ENCODE data around the gene CSNK2B.

The CSNK2B gene

DNA sequence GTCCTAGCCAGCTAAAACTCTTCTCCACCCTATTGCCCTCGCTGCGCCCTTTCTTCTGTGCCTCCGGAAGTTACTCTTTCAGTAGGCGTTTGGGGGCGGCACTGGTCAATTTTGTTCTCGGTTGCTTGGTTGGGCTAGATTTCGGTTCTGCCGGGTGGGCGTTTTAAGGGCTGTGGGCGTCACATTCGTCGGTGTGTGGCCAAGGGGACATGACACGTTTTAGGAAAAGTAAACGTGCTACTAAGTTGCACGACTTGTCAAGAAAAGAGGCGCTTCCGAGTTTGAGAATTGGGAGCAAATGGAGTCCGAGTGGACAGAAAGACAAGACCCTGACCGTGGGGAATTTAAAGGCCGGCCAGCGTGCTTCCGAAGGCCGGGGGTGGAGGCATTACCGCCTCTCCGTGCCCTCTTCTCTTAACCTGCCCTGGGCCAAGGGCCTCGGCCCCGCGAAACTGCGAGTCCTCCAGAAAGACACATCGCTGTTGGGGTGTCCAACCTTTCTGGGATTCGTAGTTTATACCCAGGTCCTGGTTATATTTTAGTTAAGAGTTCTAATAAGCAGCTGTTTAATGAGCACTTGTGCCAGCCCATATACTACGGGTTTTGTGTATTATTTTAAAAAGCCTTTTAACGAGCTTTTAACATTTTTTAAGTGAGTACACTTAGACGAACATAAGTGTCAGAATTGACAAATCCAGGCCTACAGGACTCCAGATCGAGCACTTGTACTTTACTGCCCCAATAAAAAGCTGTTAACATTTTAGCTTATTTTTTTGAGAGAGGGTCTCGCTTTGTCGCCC is 12.8 kb upstream of the CSNK2B start:
- H3K27ac Mint-ChIP-seq, result peak overlapping the region; percentile 99
- DNase-seq (ENCODE audit: low spot score in 2 of 2) (no peak), ATAC-seq (peak; percentile 77)
- peaks cover 55% of the 10 kb centered on the region for H3K4me1 Mint-ChIP-seq
- H3K36me3 Mint-ChIP-seq, result peaks cover 85% of the 10 kb centered on the region
- H3K4me3 Mint-ChIP-seq, result peak overlapping the region; percentile 96
- no peaks in the 10 kb centered on the region for H3K9me3 Mint-ChIP-seq

DNA sequence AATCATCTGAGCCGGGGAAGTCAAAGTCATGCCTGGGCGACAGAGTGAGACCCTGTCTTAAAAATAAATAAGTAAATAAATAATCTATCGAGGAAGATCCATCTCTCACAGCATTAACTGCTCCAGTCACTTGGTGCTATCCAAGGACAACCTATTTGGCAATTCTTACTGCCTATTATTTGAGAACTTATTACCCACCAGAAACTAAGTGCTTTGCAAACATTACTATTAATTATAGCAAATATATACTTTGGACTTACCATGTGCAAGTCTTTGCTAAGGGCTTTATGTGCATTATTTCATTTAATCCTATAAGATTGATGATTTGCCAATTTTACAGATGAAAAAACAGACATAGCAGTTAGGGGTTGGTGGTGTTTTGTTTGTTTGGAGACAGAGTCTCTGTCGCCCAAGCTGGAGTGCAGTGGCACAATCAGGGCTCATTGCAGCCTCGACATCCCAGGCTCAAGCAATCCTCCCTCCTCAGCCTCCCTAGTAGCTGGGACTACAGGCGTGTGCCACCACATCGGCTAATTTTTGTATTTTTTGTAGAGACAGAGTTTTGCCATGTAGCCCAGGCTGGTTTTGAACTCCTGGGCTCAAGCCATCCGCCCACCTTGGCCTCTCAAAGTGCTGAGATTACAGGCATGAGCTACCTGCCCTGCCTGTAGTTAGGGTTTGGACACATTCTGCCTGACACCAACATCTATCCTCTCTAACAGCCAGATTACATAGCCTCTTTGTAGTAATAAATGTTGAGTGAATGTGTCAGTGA is 11.1 kb upstream of the CSNK2B start:
- Mint-ChIP-seq H3K27ac (no peak overlapping the region), H3K4me3 (no peak overlapping the region), H3K4me1 (peaks cover 65% of the 10 kb centered on the region), H3K9me3 (no peaks in the 10 kb centered on the region), H3K36me3 (peaks cover 83% of the 10 kb centered on the region)
- DNase-seq (ENCODE audit: low spot score in 2 of 2), result no peak
- ATAC-seq, result no peak

DNA sequence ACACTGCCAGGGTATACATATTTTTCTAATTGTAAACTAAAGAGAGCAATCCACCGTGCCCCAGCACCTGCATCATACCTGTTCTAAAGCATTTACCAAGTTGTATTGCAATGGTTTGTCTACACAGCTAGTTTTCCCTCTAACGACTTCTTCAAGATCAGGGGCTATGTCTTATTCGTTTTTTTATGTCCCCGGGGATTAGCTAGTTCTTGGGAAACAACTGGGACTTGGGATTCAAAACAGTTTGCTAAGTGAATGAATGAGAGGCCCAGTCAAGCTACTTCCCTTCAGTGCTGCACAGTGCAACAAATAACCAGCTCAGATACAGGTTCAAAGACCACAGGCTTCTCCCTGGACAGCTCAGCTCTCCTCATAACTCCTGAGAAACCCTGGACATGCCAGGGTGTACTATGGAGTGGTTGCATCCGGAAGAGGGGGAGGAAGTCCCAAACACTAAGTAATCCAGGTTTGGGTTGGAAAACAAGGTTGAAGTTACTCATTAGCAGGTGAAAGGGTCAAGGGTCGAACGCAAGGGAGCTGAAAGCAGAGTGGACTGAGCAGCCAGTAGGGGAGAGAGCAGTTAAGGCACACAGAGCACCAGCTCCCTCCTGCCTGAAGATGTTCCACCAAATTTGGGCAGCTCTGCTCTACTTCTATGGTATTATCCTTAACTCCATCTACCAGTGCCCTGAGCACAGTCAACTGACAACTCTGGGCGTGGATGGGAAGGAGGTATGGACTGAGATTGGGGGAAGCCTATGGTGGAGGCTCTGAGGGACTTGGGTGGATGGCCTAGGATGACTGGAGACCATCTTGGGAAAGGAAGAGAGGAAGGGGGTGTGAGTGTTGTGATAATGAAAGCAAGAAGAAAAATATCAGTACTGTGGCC is 10.3 kb upstream of the CSNK2B start, which contains the start of gene APOM:
Gene APOM (plus strand): TSS at position 546 of the 889 bp plus-strand sequence. CDS start 73 bp downstream, at position 619.
- peaks cover 83% of the 10 kb centered on the region for H3K36me3 Mint-ChIP-seq
- ATAC-seq (no peak), DNase-seq (ENCODE audit: low spot score in 2 of 2) (no peak)
- no peaks in the 10 kb centered on the region for H3K9me3 Mint-ChIP-seq
- no peak within 1 kb of the TSS for H3K4me3 Mint-ChIP-seq
- peaks cover 60% of the 10 kb centered on the region for H3K4me1 Mint-ChIP-seq
- H3K27ac Mint-ChIP-seq, result peak within 1 kb of the TSS; percentile 94

DNA sequence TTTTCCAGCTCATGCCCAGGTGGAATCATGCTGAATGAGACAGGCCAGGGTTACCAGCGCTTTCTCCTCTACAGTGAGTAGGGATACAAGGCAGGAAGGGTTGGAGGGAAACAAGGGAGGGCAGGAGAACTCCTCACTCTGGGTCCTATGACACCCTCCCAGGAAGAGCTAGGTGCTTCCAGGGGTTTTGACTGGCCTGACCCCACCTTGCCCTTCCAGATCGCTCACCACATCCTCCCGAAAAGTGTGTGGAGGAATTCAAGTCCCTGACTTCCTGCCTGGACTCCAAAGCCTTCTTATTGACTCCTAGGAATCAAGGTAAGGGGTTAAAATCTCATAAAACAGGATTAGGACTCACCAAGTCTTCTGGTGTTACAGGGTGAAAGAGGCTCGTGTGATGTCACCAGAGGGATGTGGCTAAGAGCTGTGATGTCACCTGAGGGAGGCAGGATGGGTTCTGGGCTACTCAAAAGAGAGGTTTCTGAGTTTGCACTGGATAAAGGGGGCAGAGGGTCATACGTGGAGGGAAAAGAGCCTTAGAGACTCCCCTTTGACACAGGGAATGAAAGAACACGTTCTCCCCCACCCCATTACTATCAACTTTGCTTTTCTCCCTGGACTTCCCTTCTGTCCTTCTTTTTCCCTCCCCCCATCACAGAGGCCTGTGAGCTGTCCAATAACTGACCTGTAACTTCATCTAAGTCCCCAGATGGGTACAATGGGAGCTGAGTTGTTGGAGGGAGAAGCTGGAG is 8.3 kb upstream of the CSNK2B start:
- Mint-ChIP-seq H3K9me3 (no peaks in the 10 kb centered on the region), H3K4me3 (peak overlapping the region; percentile 95), H3K27ac (peak overlapping the region; percentile 94), H3K36me3 (peaks cover 83% of the 10 kb centered on the region), H3K4me1 (peaks cover 63% of the 10 kb centered on the region)
- DNase-seq (ENCODE audit: low spot score in 2 of 2) (no peak), ATAC-seq (peak; percentile 45)

DNA sequence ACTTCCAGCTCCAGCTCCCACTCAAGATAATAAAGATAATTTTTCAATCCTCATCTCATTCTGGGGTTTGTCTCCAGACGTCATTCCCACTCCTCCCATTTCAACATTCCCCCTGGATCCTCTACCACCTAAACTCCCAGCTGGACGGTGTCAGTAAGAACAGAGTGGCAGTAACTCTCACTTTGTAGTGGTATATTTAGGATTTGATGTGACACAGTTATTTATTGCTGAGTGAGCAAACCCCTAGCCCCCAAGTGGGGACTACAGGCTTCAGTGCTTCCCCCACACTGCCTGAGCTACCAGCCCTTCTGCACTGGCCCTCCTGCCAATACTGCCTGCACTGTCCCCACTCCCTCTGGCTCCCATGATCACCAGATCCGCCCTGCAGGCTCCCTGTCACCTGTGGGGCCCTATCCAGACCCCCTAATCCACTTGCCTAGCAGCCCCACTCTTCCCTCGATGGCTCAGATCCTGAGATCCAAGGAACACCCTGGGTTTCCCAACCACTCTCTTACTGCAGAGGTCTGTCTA is 7.7 kb upstream of the CSNK2B start:
- no peaks in the 10 kb centered on the region for H3K9me3 Mint-ChIP-seq
- no peak for DNase-seq (ENCODE audit: low spot score in 2 of 2)
- peak overlapping the region; percentile 95 for H3K4me3 Mint-ChIP-seq
- H3K36me3 Mint-ChIP-seq, result peaks cover 83% of the 10 kb centered on the region
- peaks cover 69% of the 10 kb centered on the region for H3K4me1 Mint-ChIP-seq
- H3K27ac Mint-ChIP-seq, result peak overlapping the region; percentile 94
- no peak for ATAC-seq

DNA sequence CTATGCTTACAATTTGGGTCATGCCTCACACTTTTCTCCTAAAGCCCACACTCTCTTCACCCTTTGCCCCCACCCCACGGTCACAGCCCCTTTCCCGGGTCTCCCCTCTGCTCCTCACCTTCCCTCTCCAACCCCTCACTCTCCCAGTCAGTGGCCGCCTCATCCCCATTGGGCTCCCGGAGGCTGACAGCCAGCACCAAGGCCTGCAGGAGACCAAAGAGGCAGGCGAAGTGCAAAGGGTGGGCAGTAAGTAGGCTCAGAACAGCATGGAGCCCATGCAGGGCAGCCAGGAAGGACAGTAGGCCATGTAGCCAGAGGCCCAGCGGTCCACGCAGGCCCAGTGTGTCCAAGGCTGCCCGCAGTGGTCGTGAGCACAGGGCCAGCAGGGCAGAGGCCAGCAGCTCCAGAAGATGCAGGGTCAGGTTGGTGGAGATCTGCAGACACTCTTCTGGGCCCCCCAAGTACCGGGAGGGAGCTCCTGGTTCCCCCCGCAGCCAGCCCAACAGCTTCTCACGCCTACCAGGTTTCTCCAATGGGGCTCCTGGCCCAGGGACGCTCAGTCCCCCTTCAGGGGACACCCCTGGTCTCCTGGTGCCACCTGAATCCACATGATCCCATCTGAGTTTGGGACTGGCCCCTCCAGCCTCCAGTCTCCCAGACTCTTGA is 6.8 kb upstream of the CSNK2B start:
- DNase-seq (ENCODE audit: low spot score in 2 of 2), result no peak
- Mint-ChIP-seq H3K36me3 (peaks cover 91% of the 10 kb centered on the region), H3K9me3 (no peaks in the 10 kb centered on the region)

DNA sequence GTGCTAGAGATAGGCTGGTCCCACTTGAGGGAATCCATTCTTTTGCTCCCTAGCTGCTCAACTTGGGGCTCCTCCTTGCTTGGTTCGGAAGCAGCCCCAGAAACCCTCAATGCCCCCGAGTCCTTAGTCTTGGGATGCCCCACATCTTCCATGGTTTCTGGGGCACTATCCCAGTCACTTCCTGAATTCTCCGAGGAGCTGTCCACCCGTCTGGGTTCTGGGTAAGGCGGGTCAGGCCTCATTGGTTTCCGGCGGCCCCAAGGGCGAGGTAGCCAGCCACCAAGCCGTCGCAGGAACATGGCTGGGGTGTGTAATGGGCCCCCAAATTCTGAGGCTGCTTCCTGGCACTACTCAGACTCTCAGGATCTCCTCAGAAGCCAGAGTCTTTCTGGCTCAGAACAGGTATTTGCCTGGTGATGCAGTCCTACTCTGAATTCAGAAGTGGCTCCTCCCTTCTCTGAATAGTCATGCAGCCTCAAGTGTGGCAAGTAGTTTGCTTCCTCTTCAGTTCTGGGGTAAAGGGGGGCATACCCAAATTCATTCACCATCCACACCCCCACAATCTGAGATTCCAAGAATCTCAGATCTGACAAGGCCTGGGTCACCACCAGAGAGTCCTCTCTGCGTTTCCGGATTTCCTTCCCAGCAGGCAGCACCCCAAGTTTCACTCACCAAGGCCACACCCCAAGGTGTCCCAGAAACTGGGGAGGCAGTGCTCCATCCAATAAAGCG is 6.1 kb upstream of the CSNK2B start:
- H3K4me1 Mint-ChIP-seq, result peaks cover 84% of the 10 kb centered on the region
- peak overlapping the region; percentile 95 for H3K4me3 Mint-ChIP-seq
- DNase-seq (ENCODE audit: low spot score in 2 of 2) (peak in 1 of 2 donors; percentile 57), ATAC-seq (peak; percentile 65)
- peak overlapping the region; percentile 94 for H3K27ac Mint-ChIP-seq
- H3K9me3 Mint-ChIP-seq, result no peaks in the 10 kb centered on the region
- H3K36me3 Mint-ChIP-seq, result peaks cover 98% of the 10 kb centered on the region

More for the DNA sequence above, 6.8 kb upstream of the CSNK2B start:
- H3K4me3 Mint-ChIP-seq, result peak overlapping the region; percentile 95
- no peak for ATAC-seq
- peaks cover 78% of the 10 kb centered on the region for H3K4me1 Mint-ChIP-seq
- H3K27ac Mint-ChIP-seq, result peak overlapping the region; percentile 94

DNA sequence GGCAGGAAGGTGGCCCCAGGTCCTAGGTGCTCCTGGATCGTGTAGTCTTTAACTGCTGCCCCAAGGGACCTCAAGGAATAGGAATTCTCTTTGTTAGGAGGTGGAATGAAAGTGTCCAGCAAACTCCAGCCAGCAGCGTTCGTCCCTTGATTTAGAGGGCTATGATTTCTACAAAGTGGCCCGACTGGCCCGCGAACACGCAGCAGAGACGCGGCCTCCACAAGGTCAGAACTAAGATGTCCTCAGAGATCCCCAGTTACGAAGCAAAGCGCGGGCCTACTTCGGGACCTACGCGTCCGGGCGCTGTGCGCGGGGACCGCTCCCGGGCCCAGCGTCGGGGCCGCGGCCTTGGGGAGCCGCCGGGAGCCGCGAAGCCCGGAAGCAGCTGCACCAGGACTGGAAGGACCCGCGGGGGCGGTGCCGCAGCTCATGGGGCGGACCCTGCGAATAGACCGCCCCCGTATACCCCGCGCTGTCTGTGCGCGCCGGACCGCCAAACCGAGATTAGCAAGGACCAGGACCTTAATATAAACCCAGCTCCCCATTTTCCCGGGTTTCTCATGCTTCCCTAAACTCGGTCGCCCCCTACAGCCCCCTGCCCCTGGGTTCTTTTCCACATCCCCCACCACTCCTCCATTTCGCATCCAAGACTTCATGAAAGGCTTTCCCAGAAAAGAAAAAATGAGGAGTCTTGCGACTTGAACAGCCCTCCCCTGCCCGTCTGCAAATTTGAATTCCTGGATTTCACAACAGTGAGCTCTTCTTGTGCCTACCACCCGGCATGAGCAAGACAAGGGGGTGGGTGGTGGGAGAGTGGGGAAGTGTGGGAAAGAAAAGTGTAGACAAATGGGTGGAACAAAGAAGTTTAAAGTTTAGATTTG is 5.3 kb upstream of the CSNK2B start, which contains the start of gene C6orf47:
Gene C6orf47 (minus strand): TSS at position 398 of the 881 bp plus-strand sequence. CDS start 831 bp downstream, outside the sequence.
- H3K4me1 Mint-ChIP-seq, result peaks cover 81% of the 10 kb centered on the region
- peak within 1 kb of the TSS; percentile 94 for H3K27ac Mint-ChIP-seq
- peak within 1 kb of the TSS; percentile 95 for H3K4me3 Mint-ChIP-seq
- ATAC-seq, result peak; percentile 75
- H3K36me3 Mint-ChIP-seq, result peaks cover 97% of the 10 kb centered on the region
- no peaks in the 10 kb centered on the region for H3K9me3 Mint-ChIP-seq
- peak; percentile 59 to 85 for DNase-seq (ENCODE audit: low spot score in 2 of 2)

DNA sequence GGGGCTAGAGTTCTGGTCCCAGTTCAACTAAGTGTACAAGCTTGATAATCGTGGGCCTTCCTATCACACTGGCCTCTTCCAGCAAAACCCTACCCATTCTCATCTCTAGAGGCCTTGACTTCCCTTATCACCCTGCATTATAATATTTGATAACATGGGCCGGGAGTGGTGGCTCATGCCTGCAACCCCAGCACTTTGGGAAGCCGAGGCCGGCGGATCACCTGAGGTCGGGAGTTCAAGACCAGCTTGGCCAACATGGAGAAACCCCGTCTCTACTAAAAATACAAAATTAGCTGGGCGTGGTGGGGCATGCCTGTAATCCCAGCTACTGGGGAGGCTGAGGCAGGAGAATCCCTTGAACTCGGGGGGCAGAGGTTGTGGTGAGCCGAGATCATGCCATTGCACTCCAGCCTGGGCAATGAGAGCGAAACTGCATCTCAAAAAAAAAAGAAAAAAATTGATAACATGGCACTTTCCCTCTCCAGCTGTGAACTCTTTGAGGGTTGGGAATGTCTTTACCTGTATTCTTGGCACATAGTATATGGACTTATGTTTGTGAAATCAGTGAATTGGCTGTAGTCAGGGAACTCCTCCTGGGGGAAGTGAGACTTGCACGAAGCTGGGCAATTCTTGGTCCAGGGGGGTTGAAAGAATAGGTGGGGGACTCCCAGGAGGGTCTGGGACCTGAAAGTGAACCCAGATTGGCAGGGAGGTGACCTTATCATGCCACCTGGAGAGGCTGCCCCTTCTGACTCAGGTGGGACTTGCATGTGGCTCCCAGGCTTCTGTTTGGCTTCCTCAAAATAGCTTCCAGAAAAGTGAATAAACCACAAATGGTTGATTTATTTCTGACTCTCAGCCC is 4.4 kb upstream of the CSNK2B start:
- Mint-ChIP-seq H3K36me3 (peaks cover 97% of the 10 kb centered on the region), H3K27ac (peak overlapping the region; percentile 94), H3K9me3 (no peaks in the 10 kb centered on the region), H3K4me1 (peaks cover 80% of the 10 kb centered on the region), H3K4me3 (peak overlapping the region; percentile 95)
- DNase-seq (ENCODE audit: low spot score in 2 of 2) (no peak), ATAC-seq (no peak)

DNA sequence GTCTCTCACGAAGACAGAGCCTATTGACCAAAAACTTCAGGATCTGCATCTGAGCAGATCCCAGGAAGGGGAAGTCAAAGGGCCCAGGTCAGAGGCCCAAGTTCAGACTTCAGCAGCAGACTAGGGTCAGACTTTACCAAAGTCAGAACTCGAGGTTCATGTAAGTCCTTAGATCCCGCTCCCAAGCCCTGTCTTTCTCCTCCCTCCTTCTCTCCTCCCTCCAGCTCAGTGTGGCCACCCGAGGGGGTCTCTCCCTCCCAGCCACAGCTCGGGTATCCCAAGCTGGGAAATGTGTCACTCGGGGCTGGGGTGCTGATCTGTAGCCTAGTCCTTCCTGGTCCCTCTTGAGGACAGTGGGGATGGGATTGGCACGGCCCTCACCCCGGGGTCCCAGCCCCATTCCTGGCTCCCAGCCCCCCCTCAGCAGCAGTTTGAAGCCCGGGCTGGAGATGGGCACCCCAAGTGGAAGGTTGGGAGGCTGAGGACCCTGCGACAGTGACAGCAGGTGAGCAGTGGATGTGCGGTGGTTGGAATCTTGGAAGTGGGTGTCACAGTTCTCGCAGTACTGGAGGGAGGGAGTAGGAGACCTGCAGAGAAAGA is 3.7 kb upstream of the CSNK2B start:
- peaks cover 83% of the 10 kb centered on the region for H3K4me1 Mint-ChIP-seq
- no peak for ATAC-seq
- H3K36me3 Mint-ChIP-seq, result peaks cover 97% of the 10 kb centered on the region
- peak overlapping the region; percentile 95 for H3K4me3 Mint-ChIP-seq
- no peak for DNase-seq (ENCODE audit: low spot score in 2 of 2)
- H3K9me3 Mint-ChIP-seq, result no peaks in the 10 kb centered on the region
- H3K27ac Mint-ChIP-seq, result no peak overlapping the region

DNA sequence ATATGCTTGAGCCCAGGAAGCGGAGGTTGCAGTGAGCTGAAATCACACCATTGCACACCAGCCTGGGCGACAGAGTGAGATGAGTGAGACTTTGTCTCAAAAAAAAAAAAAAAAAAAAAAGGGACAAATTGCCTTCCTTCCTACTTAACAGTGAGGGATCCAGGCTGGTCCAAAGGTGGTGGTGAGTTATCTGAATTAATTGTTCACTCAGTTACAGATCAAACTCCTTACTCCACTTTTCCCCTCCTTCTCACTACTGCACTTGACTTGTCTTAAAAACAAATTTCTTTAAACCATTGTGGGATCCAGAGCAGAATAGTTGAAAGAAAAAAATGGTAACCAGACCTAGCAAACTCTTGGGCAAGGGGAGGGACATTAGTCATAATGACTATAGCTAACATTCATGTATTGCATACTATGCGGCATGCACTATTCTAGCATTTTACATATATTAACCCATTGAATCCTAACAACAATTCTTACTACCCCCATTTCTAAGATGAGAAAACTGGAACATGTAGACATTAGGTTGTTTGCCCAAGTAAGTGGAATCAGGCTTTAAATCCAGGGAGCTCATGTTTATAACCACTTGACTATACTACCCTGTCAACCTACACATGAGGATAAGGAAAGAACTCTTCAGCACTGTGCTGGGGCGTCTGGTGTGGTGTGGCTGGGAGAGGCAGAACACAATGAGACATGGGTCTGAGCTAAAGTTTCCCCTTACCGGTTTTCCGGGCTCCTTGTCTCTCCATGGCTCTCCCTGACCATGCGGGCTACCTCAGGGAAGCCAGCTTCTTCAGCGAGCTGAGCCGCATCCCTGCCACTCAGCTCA is 2.5 kb upstream of the CSNK2B start:
- Mint-ChIP-seq H3K4me1 (peaks cover 83% of the 10 kb centered on the region), H3K36me3 (peaks cover 97% of the 10 kb centered on the region), H3K9me3 (no peaks in the 10 kb centered on the region), H3K27ac (peak overlapping the region; percentile 99), H3K4me3 (peak overlapping the region; percentile 95)
- DNase-seq (ENCODE audit: low spot score in 2 of 2) (no peak), ATAC-seq (no peak)
